ENCODE data around the gene ADRA2B. TPM values are rescaled to one million over a fixed set of nuclear protein-coding genes. Genes with fewer than 3 reads are reported as not detected.
"Not testable (repeated sequence)": the region's sequence is repeated elsewhere in the genome, so short reads cannot be mapped to it uniquely, and the experiment has no call there.

Gene ADRA2B
- total RNA-seq, 1 experiment from 2014 or later = not detected

- POLR2A ChIA-PET (ENCODE audit: low non-redundant PET); H3K27me3 ChIP-seq (replicated peaks; ENCODE audit: insufficient read depth, low read depth, low read length, poor library complexity); CTCF ChIA-PET; H3K27ac ChIP-seq (ENCODE audit: low read depth, low read length, poor library complexity, severe bottlenecking); H3K4me1 ChIP-seq (ENCODE audit: insufficient read depth, low read length, poor library complexity, severe bottlenecking); H3K4me3 ChIP-seq (ENCODE audit: low read depth, low read length, poor library complexity, severe bottlenecking); intact Hi-C loops (cut with micrococcal nuclease; ENCODE audit: unreplicated experiment); H3K9me3 ChIP-seq (ENCODE audit: low read depth, low read length, poor library complexity, severe bottlenecking); H3K36me3 ChIP-seq (ENCODE audit: insufficient read depth, low read length, poor library complexity, severe bottlenecking); BruUV-seq (replicated peaks); DNase-seq (ENCODE audit: low spot score): not testable (repeated sequence)
These were observed 48.3 kb downstream of the ADRA2B start for GRCh38 chr2:96067902-96068581.

- H3K27ac ChIP-seq (ENCODE audit: low read depth, low read length, poor library complexity, severe bottlenecking); H3K9me3 ChIP-seq (ENCODE audit: low read depth, low read length, poor library complexity, severe bottlenecking); DNase-seq (ENCODE audit: low spot score); POLR2A ChIA-PET (ENCODE audit: low non-redundant PET); CTCF ChIA-PET; intact Hi-C loops (cut with micrococcal nuclease; ENCODE audit: unreplicated experiment); H3K27me3 ChIP-seq (replicated peaks; ENCODE audit: insufficient read depth, low read depth, low read length, poor library complexity); H3K4me1 ChIP-seq (ENCODE audit: insufficient read depth, low read length, poor library complexity, severe bottlenecking); H3K4me3 ChIP-seq (ENCODE audit: low read depth, low read length, poor library complexity, severe bottlenecking); H3K36me3 ChIP-seq (ENCODE audit: insufficient read depth, low read length, poor library complexity, severe bottlenecking); BruUV-seq (replicated peaks): not testable (repeated sequence)
These were observed 49.2 kb downstream of the ADRA2B start for GRCh38 chr2:96067098-96067660.

- H3K36me3 ChIP-seq (ENCODE audit: insufficient read depth, low read length, poor library complexity, severe bottlenecking); DNase-seq (ENCODE audit: low spot score); H3K27ac ChIP-seq (ENCODE audit: low read depth, low read length, poor library complexity, severe bottlenecking); H3K27me3 ChIP-seq (replicated peaks; ENCODE audit: insufficient read depth, low read depth, low read length, poor library complexity); POLR2A ChIA-PET (ENCODE audit: low non-redundant PET); intact Hi-C loops (cut with micrococcal nuclease; ENCODE audit: unreplicated experiment); H3K4me1 ChIP-seq (ENCODE audit: insufficient read depth, low read length, poor library complexity, severe bottlenecking); H3K4me3 ChIP-seq (ENCODE audit: low read depth, low read length, poor library complexity, severe bottlenecking); H3K9me3 ChIP-seq (ENCODE audit: low read depth, low read length, poor library complexity, severe bottlenecking); BruUV-seq (replicated peaks); CTCF ChIA-PET: not testable (repeated sequence)
These were observed 49.9 kb downstream of the ADRA2B start for GRCh38 chr2:96066511-96066910.

GRCh38 chr2:96065954-96066353, 50.4 kb downstream of the ADRA2B start:
- CTCF ChIA-PET; BruUV-seq (replicated peaks); POLR2A ChIA-PET (ENCODE audit: low non-redundant PET): not testable (repeated sequence)

GRCh38 chr2:96065381-96065930, 50.9 kb downstream of the ADRA2B start:
- CTCF ChIA-PET = no interaction called here

More at GRCh38 chr2:96065954-96066353, 50.4 kb downstream of the ADRA2B start:
- H3K36me3 ChIP-seq (ENCODE audit: insufficient read depth, low read length, poor library complexity, severe bottlenecking); H3K27ac ChIP-seq (ENCODE audit: low read depth, low read length, poor library complexity, severe bottlenecking); intact Hi-C loops (cut with micrococcal nuclease; ENCODE audit: unreplicated experiment); H3K27me3 ChIP-seq (replicated peaks; ENCODE audit: insufficient read depth, low read depth, low read length, poor library complexity); H3K4me1 ChIP-seq (ENCODE audit: insufficient read depth, low read length, poor library complexity, severe bottlenecking); DNase-seq (ENCODE audit: low spot score); H3K9me3 ChIP-seq (ENCODE audit: low read depth, low read length, poor library complexity, severe bottlenecking); H3K4me3 ChIP-seq (ENCODE audit: low read depth, low read length, poor library complexity, severe bottlenecking): not testable (repeated sequence)

GRCh38 chr2:96064760-96065159, 51.6 kb downstream of the ADRA2B start:
- POLR2A ChIA-PET (ENCODE audit: low non-redundant PET); H3K36me3 ChIP-seq (ENCODE audit: insufficient read depth, low read length, poor library complexity, severe bottlenecking); H3K27me3 ChIP-seq (replicated peaks; ENCODE audit: insufficient read depth, low read depth, low read length, poor library complexity); H3K4me1 ChIP-seq (ENCODE audit: insufficient read depth, low read length, poor library complexity, severe bottlenecking); H3K9me3 ChIP-seq (ENCODE audit: low read depth, low read length, poor library complexity, severe bottlenecking); intact Hi-C loops (cut with micrococcal nuclease; ENCODE audit: unreplicated experiment); H3K27ac ChIP-seq (ENCODE audit: low read depth, low read length, poor library complexity, severe bottlenecking); H3K4me3 ChIP-seq (ENCODE audit: low read depth, low read length, poor library complexity, severe bottlenecking); DNase-seq (ENCODE audit: low spot score); BruUV-seq (replicated peaks); CTCF ChIA-PET: not testable (repeated sequence)

More at GRCh38 chr2:96065381-96065930, 50.9 kb downstream of the ADRA2B start:
- H3K4me3 ChIP-seq (ENCODE audit: low read depth, low read length, poor library complexity, severe bottlenecking) = no peak overlapping the region
- BruUV-seq (replicated peaks) = no TSS peak
- H3K36me3 ChIP-seq (ENCODE audit: insufficient read depth, low read length, poor library complexity, severe bottlenecking) = no peaks in the 10 kb centered on the region
- TF ChIP-seq CTCF (conservative IDR thresholded peaks at IDR 0.05; ENCODE audit: low read depth, low read length) (no peak), EZH2 (IDR thresholded peaks at IDR 0.05; ENCODE audit: borderline replicate concordance, low read depth, low read length, poor library complexity, severe bottlenecking) (no peak)
- no peaks in the 10 kb centered on the region for H3K9me3 ChIP-seq (ENCODE audit: low read depth, low read length, poor library complexity, severe bottlenecking)
- H3K27ac ChIP-seq (ENCODE audit: low read depth, low read length, poor library complexity, severe bottlenecking) = no peak overlapping the region
- no peaks in the 10 kb centered on the region for H3K27me3 ChIP-seq (replicated peaks; ENCODE audit: insufficient read depth, low read depth, low read length, poor library complexity)
- DNase-seq (ENCODE audit: low spot score) = no peak
- intact Hi-C loops (cut with micrococcal nuclease; ENCODE audit: unreplicated experiment) = no loop called here
- no peaks in the 10 kb centered on the region for H3K4me1 ChIP-seq (ENCODE audit: insufficient read depth, low read length, poor library complexity, severe bottlenecking)
- POLR2A ChIA-PET (ENCODE audit: low non-redundant PET) = no interaction called here
